GM19452 (cell line): Measurements from ENCODE around the gene PDE2A.

Experiments used
- ATAC-seq: cut with Tn5 transposase; IDR thresholded peaks from one replicate; pipeline ENCODE4 v1.9.1; 2021; ENCODE audit not compliant: unreplicated experiment

PDE2A gene

GRCh38 chr11:72704783-72705265 lies 30.6 kb upstream of the PDE2A start:
- no peak for ATAC-seq

GRCh38 chr11:72704028-72704782 lies 30.0 kb upstream of the PDE2A start:
- no peak for ATAC-seq

- ATAC-seq = no peak
These were observed 29.2 kb upstream of the PDE2A start for GRCh38 chr11:72703267-72704008.

GRCh38 chr11:72702577-72703241 lies 28.5 kb upstream of the PDE2A start:
- ATAC-seq = no peak

GRCh38 chr11:72702096-72702495 lies 27.9 kb upstream of the PDE2A start:
- no peak for ATAC-seq

GRCh38 chr11:72701466-72701865 lies 27.2 kb upstream of the PDE2A start:
- no peak for ATAC-seq

- ATAC-seq = no peak
These were observed 25.9 kb upstream of the PDE2A start for GRCh38 chr11:72700146-72700545.

GRCh38 chr11:72697814-72698213 lies 23.6 kb upstream of the PDE2A start:
- ATAC-seq = no peak

- no peak for ATAC-seq
These were observed 22.9 kb upstream of the PDE2A start for GRCh38 chr11:72696866-72697700.

- ATAC-seq = no peak
These were observed 21.1 kb upstream of the PDE2A start for GRCh38 chr11:72695354-72695753.

- ATAC-seq = no peak
These were observed 19.2 kb upstream of the PDE2A start for GRCh38 chr11:72693271-72693968.

GRCh38 chr11:72692498-72693237 lies 18.4 kb upstream of the PDE2A start:
- no peak for ATAC-seq

- no peak for ATAC-seq
These were observed 15.9 kb upstream of the PDE2A start for GRCh38 chr11:72690166-72690565.

- no peak for ATAC-seq
These were observed 14.7 kb upstream of the PDE2A start for GRCh38 chr11:72688929-72689328.

- no peak for ATAC-seq
These were observed 14.3 kb upstream of the PDE2A start for GRCh38 chr11:72688486-72688885.

GRCh38 chr11:72687326-72687725 lies 13.1 kb upstream of the PDE2A start:
- no peak for ATAC-seq

- no peak for ATAC-seq
These were observed 12.5 kb upstream of the PDE2A start for GRCh38 chr11:72686639-72687220.

GRCh38 chr11:72685560-72686480 lies 11.6 kb upstream of the PDE2A start:
- ATAC-seq = no peak
